ENCODE results near the gene LSAMP.

LSAMP gene

DNA sequence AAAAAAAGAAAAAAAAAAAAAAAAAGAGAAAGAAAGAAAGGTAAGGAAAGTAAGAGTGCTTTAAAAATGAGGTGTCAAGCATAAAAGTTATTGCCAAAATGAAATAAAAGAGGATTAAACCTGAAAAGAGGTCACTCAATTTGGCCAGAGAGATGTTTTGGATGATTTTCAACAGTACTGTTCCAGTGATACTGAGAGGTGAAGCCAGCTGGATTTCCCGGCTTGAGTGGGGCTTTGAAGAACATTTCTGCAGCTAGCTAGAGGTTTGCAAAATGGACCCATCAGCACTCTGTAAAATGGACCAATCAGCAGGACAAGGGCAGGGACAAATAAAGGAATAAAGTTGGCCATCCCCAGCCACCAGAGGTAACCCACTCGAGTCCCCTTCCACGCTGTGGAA lies 128.5 kb downstream of the LSAMP start:
- no peak for DNase-seq (ENCODE audit: low spot score)
- TF ChIP-seq, protein P1, sequence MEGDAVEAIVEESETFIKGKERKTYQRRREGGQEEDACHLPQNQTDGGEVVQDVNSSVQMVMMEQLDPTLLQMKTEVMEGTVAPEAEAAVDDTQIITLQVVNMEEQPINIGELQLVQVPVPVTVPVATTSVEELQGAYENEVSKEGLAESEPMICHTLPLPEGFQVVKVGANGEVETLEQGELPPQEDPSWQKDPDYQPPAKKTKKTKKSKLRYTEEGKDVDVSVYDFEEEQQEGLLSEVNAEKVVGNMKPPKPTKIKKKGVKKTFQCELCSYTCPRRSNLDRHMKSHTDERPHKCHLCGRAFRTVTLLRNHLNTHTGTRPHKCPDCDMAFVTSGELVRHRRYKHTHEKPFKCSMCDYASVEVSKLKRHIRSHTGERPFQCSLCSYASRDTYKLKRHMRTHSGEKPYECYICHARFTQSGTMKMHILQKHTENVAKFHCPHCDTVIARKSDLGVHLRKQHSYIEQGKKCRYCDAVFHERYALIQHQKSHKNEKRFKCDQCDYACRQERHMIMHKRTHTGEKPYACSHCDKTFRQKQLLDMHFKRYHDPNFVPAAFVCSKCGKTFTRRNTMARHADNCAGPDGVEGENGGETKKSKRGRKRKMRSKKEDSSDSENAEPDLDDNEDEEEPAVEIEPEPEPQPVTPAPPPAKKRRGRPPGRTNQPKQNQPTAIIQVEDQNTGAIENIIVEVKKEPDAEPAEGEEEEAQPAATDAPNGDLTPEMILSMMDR (IDR thresholded peaks at IDR 0.05; ENCODE audit: extremely low read depth, missing control alignments), result no peak

GRCh38 chr3:116314476-116314875 lies 130.8 kb downstream of the LSAMP start:
- no peak for DNase-seq (ENCODE audit: low spot score)
- TF ChIP-seq, protein P1 (IDR thresholded peaks at IDR 0.05; ENCODE audit: extremely low read depth, missing control alignments), result no peak

DNA sequence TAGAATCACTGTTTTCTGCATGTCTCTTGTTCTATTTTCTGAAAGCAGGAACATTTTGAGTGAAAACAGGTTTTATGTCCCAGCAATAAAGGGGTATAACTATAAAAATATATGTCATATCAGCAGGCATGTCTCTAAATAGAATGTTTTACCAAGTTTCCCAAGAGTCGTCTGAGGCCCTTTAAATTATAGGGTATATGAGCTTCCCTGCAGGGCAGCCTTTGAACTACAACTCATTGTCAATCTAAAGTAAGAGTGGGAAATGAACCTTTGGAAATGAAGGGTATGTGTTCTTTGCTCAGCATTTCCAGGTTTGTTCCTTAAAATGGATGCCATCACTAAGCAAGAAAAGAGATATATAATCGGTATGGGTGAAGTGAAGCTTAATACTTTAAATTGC lies 138.6 kb downstream of the LSAMP start:
- TF ChIP-seq, protein P1 (IDR thresholded peaks at IDR 0.05; ENCODE audit: extremely low read depth, missing control alignments), result no peak
- DNase-seq (ENCODE audit: low spot score), result no peak

DNA sequence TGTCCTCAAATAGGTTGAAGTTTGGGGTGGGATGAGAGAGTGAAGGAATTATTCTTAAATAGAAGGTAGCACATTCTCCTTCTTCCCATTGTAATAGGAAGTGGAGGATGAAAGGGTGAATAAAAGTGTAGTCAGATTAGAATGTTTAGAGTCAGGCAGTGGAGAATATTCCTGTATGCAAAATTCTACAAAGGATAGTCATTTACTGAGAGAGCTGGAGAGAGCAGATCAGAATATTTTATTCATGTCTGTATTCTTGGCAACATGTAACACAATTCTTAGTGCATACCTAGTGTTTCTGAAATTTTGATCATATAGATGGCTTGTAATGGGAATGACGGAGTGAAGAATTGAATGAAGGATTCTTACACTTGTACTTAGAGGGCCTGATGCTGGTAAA lies 139.1 kb downstream of the LSAMP start:
- no peak for DNase-seq (ENCODE audit: low spot score)
- TF ChIP-seq, protein P1 (IDR thresholded peaks at IDR 0.05; ENCODE audit: extremely low read depth, missing control alignments), result no peak

DNA sequence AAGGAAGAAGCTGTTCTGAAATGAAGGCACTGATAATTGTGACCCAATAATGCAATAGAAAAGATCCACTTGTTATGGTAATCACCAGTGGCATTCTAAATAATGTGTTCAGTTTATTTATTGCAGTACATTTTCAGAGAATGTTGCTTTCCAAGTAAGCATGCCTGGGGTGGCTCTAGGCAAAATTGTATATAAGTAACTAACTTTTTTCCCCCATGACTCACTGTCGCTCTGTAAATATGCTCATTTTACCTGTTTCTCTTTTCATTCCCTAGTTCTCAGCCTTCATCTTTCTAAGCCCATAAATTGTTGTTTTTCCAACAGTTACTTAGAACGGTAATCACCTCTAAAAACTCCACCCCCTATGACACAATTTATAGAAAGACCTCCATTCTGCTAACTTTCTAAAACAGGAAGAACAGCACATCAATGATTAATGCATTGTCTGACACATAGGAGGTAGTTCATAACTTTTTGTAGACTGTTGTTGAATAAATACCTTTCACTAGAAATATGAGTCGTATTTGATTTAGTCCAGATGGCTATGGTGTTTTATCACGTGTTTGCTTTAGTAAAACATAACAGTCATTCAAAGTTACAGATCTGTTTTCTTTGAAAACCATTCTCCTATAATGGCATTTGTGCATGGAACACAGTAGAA lies 143.1 kb downstream of the LSAMP start:
- no peak for DNase-seq (ENCODE audit: low spot score)
- TF ChIP-seq, protein P1 (IDR thresholded peaks at IDR 0.05; ENCODE audit: extremely low read depth, missing control alignments), result no peak

- TF ChIP-seq, protein P1 (IDR thresholded peaks at IDR 0.05; ENCODE audit: extremely low read depth, missing control alignments), result no peak
- DNase-seq (ENCODE audit: low spot score), result no peak
These were observed 143.9 kb downstream of the LSAMP start for GRCh38 chr3:116301422-116301821.

- TF ChIP-seq, protein P1 (IDR thresholded peaks at IDR 0.05; ENCODE audit: extremely low read depth, missing control alignments), result no peak
- no peak for DNase-seq (ENCODE audit: low spot score)
These were observed 145.1 kb downstream of the LSAMP start for GRCh38 chr3:116300226-116300625.

Data from GM20000 (cell line).